Measurements from ENCODE around the gene E2F2.

GRCh38 chr1:23480187-23481025 lies 50.6 kb downstream of the E2F2 start:
- TF ChIP-seq CTCF (IDR thresholded peaks at IDR 0.05) (no peak), EP300 (IDR thresholded peaks at IDR 0.05) (no peak), POLR2A (IDR thresholded peaks at IDR 0.05) (no peak)
